Measurements from ENCODE around the gene EXOC6B. TPM values are rescaled to one million over a fixed set of nuclear protein-coding genes. Genes with fewer than 3 reads are reported as not detected.
"Not testable (repeated sequence)": the region's sequence is repeated elsewhere in the genome, so short reads cannot be mapped to it uniquely, and the experiment has no call there.

EXOC6B gene
- total RNA-seq, 4 donors from 2014 or later: 15.7 to 58.4 (median 37.9) TPM

GRCh38 chr2:72496479-72496878 is 329.4 kb downstream of the EXOC6B start:
- intact Hi-C loops (cut with DNase I; ENCODE audit: low total_unique reads): no loop called here
- H3K4me1 ChIP-seq: no peaks in the 10 kb centered on the region
- in situ Hi-C loops (cut with MboI; ENCODE audit: low pct_ligation_motif_present in 1 of 4, low pct_unique_long_range_greater_than_20kb in 1 of 4, low sequenced_read_pairs in 3 of 4): no loop called here

GRCh38 chr2:72494392-72494791 is 331.4 kb downstream of the EXOC6B start:
- in situ Hi-C loops (cut with MboI; ENCODE audit: low pct_ligation_motif_present in 1 of 4, low pct_unique_long_range_greater_than_20kb in 1 of 4, low sequenced_read_pairs in 3 of 4) (no loop called here), intact Hi-C loops (cut with DNase I; ENCODE audit: low total_unique reads) (no loop called here)
- H3K27me3 ChIP-seq: no peaks in the 10 kb centered on the region
- H3K4me3 ChIP-seq: no peak overlapping the region
- no peaks in the 10 kb centered on the region for H3K9me3 ChIP-seq
- DNase-seq: no peak
- no peaks in the 10 kb centered on the region for H3K4me1 ChIP-seq
- peaks cover 0 to 7% (median 2%) of the 10 kb centered on the region in 4 donors for H3K36me3 ChIP-seq
- 76 to 83% methylated on average over 1 of the region's 1 CpG for WGBS, 2 donors (ENCODE audit: low coverage in 1 of 2)
- TF ChIP-seq CTCF (IDR thresholded peaks at IDR 0.05): no peak
- TF ChIP-seq POLR2AphosphoS5 (IDR thresholded peaks at IDR 0.05): no peak
- TF ChIP-seq EP300 (IDR thresholded peaks at IDR 0.05; ENCODE audit: low read depth): no peak
- no peak for TF ChIP-seq POLR2A (IDR thresholded peaks at IDR 0.05)
- no peak overlapping the region for H3K27ac ChIP-seq

More at GRCh38 chr2:72496479-72496878, 329.4 kb downstream of the EXOC6B start:
- peaks cover 0 to under 1% of the 10 kb centered on the region in 2 donors for H3K9me3 ChIP-seq
- H3K4me3 ChIP-seq: no peak overlapping the region
- no peaks in the 10 kb centered on the region for H3K27me3 ChIP-seq
- no peak for TF ChIP-seq CTCF (IDR thresholded peaks at IDR 0.05)
- no peak for TF ChIP-seq POLR2A (IDR thresholded peaks at IDR 0.05)
- TF ChIP-seq POLR2AphosphoS5 (IDR thresholded peaks at IDR 0.05): no peak
- no peak for TF ChIP-seq EP300 (IDR thresholded peaks at IDR 0.05; ENCODE audit: low read depth)
- no peak for DNase-seq
- H3K27ac ChIP-seq: no peak overlapping the region
- peaks cover 0 to 5% (median 0%) of the 10 kb centered on the region in 4 donors for H3K36me3 ChIP-seq

- H3K27me3 ChIP-seq; DNase-seq; H3K36me3 ChIP-seq; H3K4me1 ChIP-seq; intact Hi-C loops (cut with DNase I; ENCODE audit: low total_unique reads); in situ Hi-C loops (cut with MboI; ENCODE audit: low pct_ligation_motif_present in 1 of 4, low pct_unique_long_range_greater_than_20kb in 1 of 4, low sequenced_read_pairs in 3 of 4); H3K4me3 ChIP-seq; H3K9me3 ChIP-seq; H3K27ac ChIP-seq: not testable (repeated sequence)
- 92% methylated on average over 1 of the region's 1 CpG; no CpG with 5 or more reads in 1 of the 2 donors for WGBS, 2 donors (ENCODE audit: low coverage in 1 of 2)
Observed at GRCh38 chr2:72484622-72485021, 341.2 kb downstream of the EXOC6B start.

- no peaks in the 10 kb centered on the region for H3K4me1 ChIP-seq
- DNase-seq: no peak
- in situ Hi-C loops (cut with MboI; ENCODE audit: low pct_ligation_motif_present in 1 of 4, low pct_unique_long_range_greater_than_20kb in 1 of 4, low sequenced_read_pairs in 3 of 4) (no loop called here), intact Hi-C loops (cut with DNase I; ENCODE audit: low total_unique reads) (no loop called here)
- no peak for TF ChIP-seq CTCF (IDR thresholded peaks at IDR 0.05)
- TF ChIP-seq POLR2AphosphoS5 (IDR thresholded peaks at IDR 0.05): no peak
- TF ChIP-seq POLR2A (IDR thresholded peaks at IDR 0.05): no peak
- no peak for TF ChIP-seq EP300 (IDR thresholded peaks at IDR 0.05; ENCODE audit: low read depth)
- H3K9me3 ChIP-seq: no peaks in the 10 kb centered on the region
- H3K27me3 ChIP-seq: no peaks in the 10 kb centered on the region
- H3K4me3 ChIP-seq: no peak overlapping the region
- no peak overlapping the region for H3K27ac ChIP-seq
- WGBS, 2 donors (ENCODE audit: low coverage in 1 of 2): 83 to 89% methylated on average over 2 of the region's 2 CpGs
- H3K36me3 ChIP-seq: no peaks in the 10 kb centered on the region
Observed at GRCh38 chr2:72483346-72483745, 342.5 kb downstream of the EXOC6B start.

- TF ChIP-seq CTCF (IDR thresholded peaks at IDR 0.05) (no peak), EP300 (IDR thresholded peaks at IDR 0.05; ENCODE audit: low read depth) (no peak), POLR2AphosphoS5 (IDR thresholded peaks at IDR 0.05) (no peak), POLR2A (IDR thresholded peaks at IDR 0.05) (no peak)
- DNase-seq: no peak
- Histone ChIP-seq H3K4me3 (no peak overlapping the region), H3K36me3 (no peaks in the 10 kb centered on the region), H3K4me1 (no peaks in the 10 kb centered on the region), H3K27me3 (no peaks in the 10 kb centered on the region), H3K9me3 (peaks cover 10 to 16% of the 10 kb centered on the region in 2 donors), H3K27ac (no peak overlapping the region)
- intact Hi-C loops (cut with DNase I; ENCODE audit: low total_unique reads) (no loop called here), in situ Hi-C loops (cut with MboI; ENCODE audit: low pct_ligation_motif_present in 1 of 4, low pct_unique_long_range_greater_than_20kb in 1 of 4, low sequenced_read_pairs in 3 of 4) (no loop called here)
- 86% methylated on average over 3 of the region's 3 CpGs; no CpG with 5 or more reads in 1 of the 2 donors for WGBS, 2 donors (ENCODE audit: low coverage in 1 of 2)
Observed at GRCh38 chr2:72475246-72475645, 350.6 kb downstream of the EXOC6B start.
